ENCODE measurements around the gene GALNT16. TPM values are rescaled to one million over a fixed set of nuclear protein-coding genes. Genes with fewer than 3 reads are reported as not detected.

GALNT16 gene
- total and polyA plus RNA-seq, 3 donors from 2014 or later, result 5.6 to 11.1 (median 6.3) TPM

GRCh38 chr14:69280746-69281291 lies 20.9 kb downstream of the GALNT16 start:
- H3K27me3 ChIP-seq, result no peaks in the 10 kb centered on the region
- 93% methylated on average over 9 of the region's 9 CpGs for WGBS, 2 donors
- H3K27ac ChIP-seq, result no peak overlapping the region
- H3K36me3 ChIP-seq (ENCODE audit: low read depth, missing control alignments), result no peaks in the 10 kb centered on the region
- DNase-seq, result no peak
- H3K4me3 ChIP-seq, result no peak overlapping the region
- no peaks in the 10 kb centered on the region for H3K4me1 ChIP-seq
- no peaks in the 10 kb centered on the region for H3K9me3 ChIP-seq
- intact Hi-C loops (cut with DNase I; ENCODE audit: low total_unique reads), result no loop called here
- no peak for TF ChIP-seq CTCF (IDR thresholded peaks at IDR 0.05)
- no peak for TF ChIP-seq POLR2A (IDR thresholded peaks at IDR 0.05)

- WGBS, 2 donors, result 81 to 89% methylated on average over 10 of the region's 10 CpGs
- Histone ChIP-seq H3K36me3 (ENCODE audit: low read depth, missing control alignments) (no peaks in the 10 kb centered on the region), H3K4me1 (no peaks in the 10 kb centered on the region), H3K4me3 (no peak overlapping the region), H3K9me3 (no peaks in the 10 kb centered on the region), H3K27me3 (no peaks in the 10 kb centered on the region), H3K27ac (no peak overlapping the region)
- DNase-seq, result no peak
- TF ChIP-seq POLR2A (IDR thresholded peaks at IDR 0.05) (no peak), CTCF (IDR thresholded peaks at IDR 0.05) (no peak)
- intact Hi-C loops (cut with DNase I; ENCODE audit: low total_unique reads), result no loop called here
Observed at GRCh38 chr14:69281450-69282169, 21.7 kb downstream of the GALNT16 start.

GRCh38 chr14:69282448-69282847 lies 22.5 kb downstream of the GALNT16 start:
- Histone ChIP-seq H3K9me3 (no peaks in the 10 kb centered on the region), H3K4me3 (no peak overlapping the region), H3K27ac (no peak overlapping the region), H3K36me3 (ENCODE audit: low read depth, missing control alignments) (no peaks in the 10 kb centered on the region), H3K27me3 (no peaks in the 10 kb centered on the region), H3K4me1 (no peaks in the 10 kb centered on the region)
- TF ChIP-seq CTCF (IDR thresholded peaks at IDR 0.05) (no peak), POLR2A (IDR thresholded peaks at IDR 0.05) (no peak)
- intact Hi-C loops (cut with DNase I; ENCODE audit: low total_unique reads), result no loop called here
- no peak for DNase-seq
- WGBS, 2 donors, result 97 to 98% methylated on average over 6 of the region's 6 CpGs

DNA sequence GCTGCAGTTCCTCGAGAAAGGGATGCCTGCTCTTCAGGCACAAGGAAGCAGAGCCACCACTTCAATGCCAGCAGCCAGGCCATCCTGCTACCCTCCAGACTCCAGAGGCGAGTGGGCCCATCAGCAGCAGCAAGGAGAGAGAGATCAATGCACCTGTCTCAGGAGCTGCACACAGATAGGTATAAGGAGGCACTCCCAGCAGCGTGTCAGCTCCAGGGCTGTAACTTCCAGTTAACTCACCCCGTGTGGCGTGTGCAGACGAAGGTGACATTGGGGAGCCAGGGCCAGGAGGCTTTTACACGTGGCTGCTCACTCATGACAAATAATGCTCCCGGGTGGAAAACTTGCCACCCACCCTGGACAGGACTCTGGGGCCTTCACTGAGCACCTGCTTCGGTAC lies 24.2 kb downstream of the GALNT16 start:
- 86 to 91% methylated on average over 6 to 9 of the region's 9 CpGs for WGBS, 2 donors
- no peak for TF ChIP-seq CTCF (IDR thresholded peaks at IDR 0.05)
- TF ChIP-seq POLR2A (IDR thresholded peaks at IDR 0.05), result no peak
- H3K36me3 ChIP-seq (ENCODE audit: low read depth, missing control alignments), result no peaks in the 10 kb centered on the region
- no peak for DNase-seq
- H3K4me3 ChIP-seq, result no peak overlapping the region
- intact Hi-C loops (cut with DNase I; ENCODE audit: low total_unique reads), result no loop called here
- H3K9me3 ChIP-seq, result no peaks in the 10 kb centered on the region
- peaks cover 6% of the 10 kb centered on the region for H3K4me1 ChIP-seq
- H3K27ac ChIP-seq, result no peak overlapping the region
- no peaks in the 10 kb centered on the region for H3K27me3 ChIP-seq
